ENCODE results near the gene CHRNA4. TPM values are rescaled to one million over a fixed set of nuclear protein-coding genes. Genes with fewer than 3 reads are reported as not detected.

Gene CHRNA4
- total and polyA plus RNA-seq, 9 of the 15 experiments (the other 6 are each of a cell fraction or from before 2014, with no cell fraction given): not detected

GRCh38 chr20:63317601-63318291 lies 43.4 kb downstream of the CHRNA4 start:
- Histone ChIP-seq H3K4me2 (ENCODE audit: insufficient read depth, low read length) (no peak overlapping the region), H3K9me1 (ENCODE audit: control insufficient read depth, insufficient read depth, low read length) (no peaks in the 10 kb centered on the region), H3K79me2 (ENCODE audit: control insufficient read depth, insufficient read depth, low read length) (no peaks in the 10 kb centered on the region), H3K4me3 (no peak overlapping the region), H3K4me1 (replicated peaks in 1 of 2; ENCODE audit: control insufficient read depth in 2 of 2, insufficient read depth in 2 of 2, low read length in 2 of 2) (peaks cover 0 to 42% of the 10 kb centered on the region in 2 experiments; a peak in 2 of 5 replicates), H2AFZ (ENCODE audit: low read depth, low read length) (no peak overlapping the region), H3K36me3 (ENCODE audit: control insufficient read depth, insufficient read depth, low read length) (no peaks in the 10 kb centered on the region), H3K27me3 (ENCODE audit: control insufficient read depth in 2 of 2, insufficient read depth in 2 of 2, low read length in 2 of 2) (peaks cover 6 to 66% of the 10 kb centered on the region in 2 experiments; a peak in 4 of 5 replicates), H3K9me3 (replicated peaks; ENCODE audit: control insufficient read depth, insufficient read depth, low read depth, low read length) (no peaks in the 10 kb centered on the region), H3K9ac (ENCODE audit: insufficient read depth in 1 of 2, low read depth in 2 of 2, low read length in 2 of 2) (no peak overlapping the region; a peak in 1 of 4 replicates), H4K20me1 (replicated peaks; ENCODE audit: control insufficient read depth, insufficient read depth, low read length) (peaks cover 5% of the 10 kb centered on the region; the same call in 1 of the 2 replicates), H3K27ac (ENCODE audit: extremely low read depth, low read depth, low read length) (no peak overlapping the region)
- under 1% methylated on average over 18 of the region's 18 CpGs for WGBS (ENCODE audit: insufficient coverage, low coverage, missing lambda C conversion rate)
- POLR2A ChIA-PET: interaction anchor here (0.8 to 1.1 kb wide), 2 partner anchors 12 to 28 kb away, joined by 3 to 5 read pairs; no protein-coding TSS in a partner anchor
- FAIRE-seq (no peak), ATAC-seq (no peak), DNase-seq (ENCODE audit: extremely low read depth in 1 of 4, low spot score in 3 of 4) (no peak)
- intact Hi-C loops (cut with micrococcal nuclease): no loop called here
- no peak for TF ChIP-seq BHLHE40 (IDR thresholded peaks at IDR 0.05; ENCODE audit: low read length)
- TF ChIP-seq RBFOX2 (IDR thresholded peaks at IDR 0.05; ENCODE audit: low read depth, low read length): no peak
- no peak for TF ChIP-seq FOXP4 (CRISPR knock-in tag; IDR thresholded peaks at IDR 0.05; ENCODE audit: borderline replicate concordance)
- TF ChIP-seq RBM15 (IDR thresholded peaks at IDR 0.05; ENCODE audit: insufficient read depth, low read length): no peak
- TF ChIP-seq ZNF79 (CRISPR knock-in tag; IDR thresholded peaks at IDR 0.05; ENCODE audit: low read depth): no peak
- TF ChIP-seq IRF1 (CRISPR knock-in tag; IDR thresholded peaks at IDR 0.05; ENCODE audit: borderline replicate concordance): no peak
- TF ChIP-seq LEF1 (IDR thresholded peaks at IDR 0.05): no peak
- TF ChIP-seq HDAC1 (IDR thresholded peaks at IDR 0.05): no peak
- no peak for TF ChIP-seq HBP1 (CRISPR knock-in tag; IDR thresholded peaks at IDR 0.05)
- no peak for TF ChIP-seq ARID2 (IDR thresholded peaks at IDR 0.05)
- in situ Hi-C loops (cut with MboI): no loop called here
- CTCF ChIA-PET (ENCODE audit: low intra/inter-chr PET ratio): no interaction called here
- BruUV-seq (replicated peaks): no TSS peak

Measured in K562 (cell line).